Activated naive CD4-positive, alpha-beta T cell (primary cell): ENCODE measurements around the gene KAZN.

Experiments
- DNase-seq, 4 experiments: peaks; one replicate each; lab custom pipeline; 2025; lab: John Stamatoyannopoulos, UW

KAZN gene

GRCh38 chr1:14773396-14774025 is 175.0 kb downstream of the KAZN start:
- DNase-seq, result no peak

DNA sequence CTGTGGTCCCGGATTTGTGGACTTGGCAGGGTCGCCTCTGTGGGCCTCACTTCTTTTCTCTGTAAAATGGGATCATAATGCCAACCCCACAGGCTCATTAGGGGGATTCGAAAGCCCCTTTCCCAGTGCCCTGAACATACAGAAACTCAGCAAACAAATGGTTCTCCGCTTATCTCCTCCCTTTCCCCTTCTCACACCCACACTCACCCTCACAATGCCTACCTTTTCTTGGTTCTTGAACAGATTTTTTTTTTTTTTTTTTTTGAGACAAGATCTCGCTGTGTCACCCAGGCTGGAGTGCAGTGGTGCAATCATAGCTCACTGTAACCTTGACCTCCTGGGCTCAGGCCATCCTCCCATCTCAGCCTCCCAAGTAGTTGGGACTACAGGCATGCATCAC is 175.7 kb downstream of the KAZN start:
- DNase-seq, result no peak

DNA sequence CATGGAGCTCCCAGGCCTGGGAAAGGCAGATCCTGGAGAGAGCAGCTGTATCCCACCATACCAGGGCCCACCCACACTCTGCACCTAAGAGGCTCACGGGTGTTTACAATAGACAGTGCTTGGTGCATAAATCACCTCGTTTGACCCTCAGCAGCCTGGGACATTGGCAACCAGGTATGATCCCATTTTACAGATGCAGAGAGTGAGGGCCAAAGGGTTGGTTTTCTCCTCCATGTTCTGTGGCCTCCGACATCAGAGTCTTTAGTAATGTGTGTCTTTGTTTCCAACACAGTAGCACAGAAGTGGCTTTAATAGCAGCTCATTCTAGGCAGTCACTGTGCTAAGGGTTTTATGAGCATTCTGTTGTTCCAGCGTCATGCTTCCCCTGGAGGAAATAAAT is 176.5 kb downstream of the KAZN start:
- DNase-seq, result no peak

DNA sequence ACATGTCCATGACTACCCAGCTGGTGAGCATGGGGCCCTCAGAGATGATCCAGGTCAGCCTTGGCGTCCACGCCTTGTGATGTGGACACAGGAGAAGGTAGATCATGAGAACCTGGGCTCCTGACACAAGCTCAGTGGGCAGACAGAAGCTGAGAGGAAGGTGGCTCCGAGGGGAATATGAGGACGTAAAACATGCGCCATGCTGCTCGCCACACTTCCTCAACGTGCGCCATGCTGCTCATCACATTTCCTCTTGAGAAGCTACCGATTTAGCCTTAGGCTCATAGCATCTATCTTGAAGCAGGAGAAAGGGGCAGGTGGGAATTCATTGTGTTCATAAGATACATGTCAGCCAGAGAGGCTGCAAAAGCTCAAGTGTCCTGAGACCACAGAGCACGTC is 176.9 kb downstream of the KAZN start:
- no peak for DNase-seq

DNA sequence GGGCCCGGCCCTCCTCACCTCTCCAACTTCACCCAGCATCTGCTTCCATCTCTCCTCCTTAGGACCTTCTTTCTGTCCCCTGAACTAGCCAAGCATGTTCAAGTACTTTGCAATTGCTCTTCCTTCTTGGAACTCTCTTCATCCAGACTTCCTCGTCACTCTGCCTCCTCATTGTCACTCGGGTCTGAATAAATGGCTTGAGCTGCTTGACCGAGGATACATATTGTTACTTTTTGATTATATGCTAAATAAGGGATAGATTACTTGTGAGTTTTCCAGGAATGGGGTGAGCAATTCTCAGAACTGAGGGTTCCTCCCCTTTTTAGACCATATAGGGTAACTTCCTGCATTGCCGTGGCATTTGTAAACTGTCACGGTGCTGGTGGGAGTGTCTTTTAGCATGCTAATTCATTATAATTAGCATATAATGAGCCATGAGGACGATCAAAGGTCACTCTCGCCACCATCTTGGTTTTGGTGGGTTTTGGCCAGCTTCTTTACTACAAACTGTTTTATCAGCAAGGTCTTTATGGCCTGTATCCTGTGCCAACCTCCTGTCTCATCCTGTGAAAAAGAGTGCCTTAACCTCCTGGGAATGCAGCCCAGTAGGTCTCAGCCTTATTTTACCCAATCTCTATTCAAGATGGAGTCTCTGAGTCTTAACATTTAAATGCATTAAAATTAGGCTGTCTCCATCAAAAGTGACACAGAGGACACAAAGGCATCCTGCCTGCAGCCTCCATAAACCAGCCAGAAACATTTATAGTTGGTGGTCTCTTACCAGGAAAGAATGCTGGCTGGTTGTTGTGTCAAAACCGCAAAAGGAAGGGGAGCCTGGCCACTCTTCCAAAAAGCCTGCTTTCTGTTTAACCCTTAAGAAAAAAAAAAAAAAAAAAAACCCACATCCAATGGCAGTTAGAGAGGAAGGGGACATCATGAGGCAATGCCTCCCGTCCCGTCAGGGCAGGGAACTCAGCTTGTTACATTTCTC is 179.3 kb downstream of the KAZN start:
- DNase-seq, result no peak

DNA sequence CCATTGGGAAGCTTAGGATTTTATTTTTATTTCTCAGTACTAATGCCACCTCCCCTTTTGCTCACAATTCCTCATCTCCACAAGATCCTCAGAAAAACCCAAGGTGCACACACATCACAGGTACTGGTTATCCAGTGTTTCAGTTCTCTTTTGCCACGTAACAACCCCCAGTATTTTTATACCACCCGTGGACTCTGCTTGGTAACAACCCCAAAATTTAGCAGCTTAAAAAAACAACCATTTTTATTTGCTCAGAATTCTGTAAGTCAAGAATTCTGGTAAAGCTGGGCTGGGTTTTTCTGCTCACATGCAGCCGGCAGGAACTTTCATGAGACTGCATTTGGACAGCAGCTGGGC is 180.0 kb downstream of the KAZN start:
- DNase-seq, result no peak

DNA sequence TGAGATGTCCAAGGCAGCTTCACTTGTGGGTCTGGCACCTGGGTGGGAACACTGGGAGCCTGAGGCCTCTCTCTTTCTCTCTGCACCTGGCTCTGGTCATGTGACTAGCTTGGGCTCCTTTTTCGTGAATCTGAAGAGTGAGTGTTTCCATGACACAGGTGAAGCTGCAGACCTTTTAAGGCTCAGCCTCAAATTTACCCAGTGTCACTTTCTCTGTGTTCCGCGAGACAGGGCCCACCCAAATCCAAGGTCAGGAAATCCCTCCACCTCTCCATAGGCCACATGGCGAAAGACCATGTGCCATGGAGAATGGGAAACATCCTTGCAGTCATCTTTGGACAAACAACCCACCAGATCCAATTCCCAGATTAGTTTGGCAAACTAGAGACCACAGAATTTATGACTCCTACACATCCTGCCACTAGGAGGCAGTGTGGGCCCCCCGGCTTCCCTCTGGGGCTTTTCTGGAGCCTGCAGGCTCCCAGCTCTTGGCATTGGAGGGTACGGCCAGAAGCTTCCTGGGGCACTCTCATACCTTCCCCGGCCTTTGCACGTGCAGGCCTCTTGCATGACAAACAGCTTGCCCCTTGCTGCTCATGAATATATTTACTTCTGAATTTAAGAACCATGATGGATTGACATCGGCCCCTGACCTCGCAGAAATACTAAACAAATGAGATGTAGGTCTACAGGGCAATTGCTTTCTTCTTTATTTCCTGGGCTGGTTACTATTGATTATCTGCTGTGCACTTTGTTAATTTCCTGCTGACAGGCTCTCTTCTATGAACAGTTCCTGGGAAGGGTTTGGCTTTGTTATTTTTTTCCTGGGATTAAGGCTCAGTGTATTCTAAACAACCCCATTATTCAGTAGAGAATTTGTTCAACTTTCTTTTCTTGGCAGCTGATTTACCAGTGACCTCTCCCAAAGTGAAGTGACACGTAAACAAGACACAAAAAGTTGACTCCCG is 180.7 kb downstream of the KAZN start:
- no peak for DNase-seq

- no peak for DNase-seq
These were observed 181.8 kb downstream of the KAZN start for GRCh38 chr1:14780271-14780670.

GRCh38 chr1:14781811-14782210 is 183.3 kb downstream of the KAZN start:
- DNase-seq, result no peak

DNA sequence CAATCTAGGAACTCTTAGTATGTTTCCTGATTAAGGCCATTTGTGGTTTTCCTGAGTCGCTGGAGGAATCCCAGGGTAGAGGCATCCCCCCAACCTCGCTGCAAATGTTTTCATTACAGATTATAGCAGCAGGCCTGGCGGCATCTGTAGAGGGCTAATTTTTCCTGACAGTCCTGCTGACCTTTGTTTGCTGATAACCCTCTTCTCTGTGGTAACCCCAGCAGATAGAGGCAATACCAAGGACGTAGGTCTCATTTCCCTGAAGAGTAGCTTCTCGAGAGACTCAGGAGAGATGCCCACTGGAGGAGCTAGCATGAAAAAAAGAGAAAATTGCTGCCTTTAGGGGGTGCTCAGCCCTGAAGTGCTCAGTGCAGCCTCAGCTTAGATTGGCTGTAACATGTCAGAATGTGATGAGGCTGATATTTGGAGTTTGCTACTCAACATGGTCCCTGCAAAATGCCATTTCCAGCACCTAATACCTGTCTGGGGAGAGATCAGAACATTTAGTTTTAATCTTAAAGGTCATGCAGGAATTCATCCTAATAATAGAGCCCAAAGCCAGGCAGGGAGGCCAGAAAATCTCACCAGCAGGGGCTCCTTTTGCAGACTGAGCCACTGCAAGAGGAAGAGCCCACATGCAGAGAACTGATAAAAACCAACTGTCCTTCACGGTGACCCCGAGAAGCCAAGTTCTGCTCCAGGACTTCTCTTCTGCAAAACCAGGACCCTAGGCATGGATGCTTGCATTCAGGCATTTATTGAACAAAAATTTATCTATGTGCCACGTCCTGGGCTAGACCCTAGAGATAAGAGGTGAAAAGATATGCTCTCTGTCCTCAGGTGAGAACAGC is 184.5 kb downstream of the KAZN start:
- no peak for DNase-seq

DNA sequence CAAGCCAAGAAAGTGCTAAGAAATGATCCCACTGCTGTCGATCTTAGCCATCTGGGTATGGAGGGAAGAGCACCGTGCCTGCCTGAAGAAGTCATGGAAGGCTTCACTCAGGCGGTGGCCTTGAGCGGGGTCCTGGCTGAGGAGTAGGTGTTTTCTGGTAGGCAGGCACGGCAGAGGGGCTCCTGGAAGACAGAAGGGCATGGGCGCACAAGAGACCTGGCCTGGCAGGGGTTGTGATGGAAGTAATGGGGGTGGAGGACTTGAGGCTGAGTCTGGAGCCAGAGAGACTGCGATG is 185.1 kb downstream of the KAZN start:
- DNase-seq, result no peak

GRCh38 chr1:14784790-14785773 is 186.6 kb downstream of the KAZN start:
- no peak for DNase-seq

- DNase-seq, result no peak
These were observed 187.7 kb downstream of the KAZN start for GRCh38 chr1:14786109-14786675.

DNA sequence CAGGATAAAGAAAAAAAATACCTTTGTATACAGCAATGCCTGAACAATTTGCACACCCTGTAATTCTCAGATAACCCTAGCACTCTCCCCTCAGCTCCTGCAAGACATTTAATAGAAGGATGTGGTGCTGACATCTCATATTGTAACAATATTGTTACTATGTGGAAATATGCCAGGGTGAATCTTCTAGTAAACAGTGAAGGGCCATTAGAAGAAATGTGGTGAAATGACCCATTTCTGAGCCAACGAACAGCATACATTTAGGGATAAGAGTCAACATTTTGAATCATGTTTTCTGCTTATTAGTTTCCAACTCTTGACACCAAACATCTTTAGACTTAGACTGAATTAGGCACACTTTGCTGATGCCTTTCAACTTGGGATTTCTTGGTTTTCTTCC is 188.2 kb downstream of the KAZN start:
- DNase-seq, result no peak

GRCh38 chr1:14787604-14788003 is 189.1 kb downstream of the KAZN start:
- DNase-seq, result no peak

DNA sequence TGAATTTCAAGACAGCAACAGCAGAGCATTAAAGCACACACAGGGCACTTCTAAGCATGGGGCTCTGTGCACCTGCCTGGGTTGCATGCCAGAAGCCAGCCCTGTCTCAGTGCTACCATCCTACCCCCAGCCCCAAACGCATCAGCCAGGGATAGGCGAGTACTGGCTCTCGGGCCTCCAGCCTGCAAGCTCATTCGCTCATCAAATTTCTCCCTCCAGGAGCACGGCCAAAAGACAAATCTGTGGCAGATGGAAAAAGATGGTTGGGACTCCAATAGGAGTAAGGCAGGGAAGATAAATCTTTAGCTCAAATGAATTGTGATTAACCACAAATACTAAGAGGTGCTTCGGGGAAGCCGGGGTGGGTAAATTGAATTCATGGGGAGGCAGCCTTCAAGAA is 189.6 kb downstream of the KAZN start:
- DNase-seq, result no peak

GRCh38 chr1:14790982-14791381 is 192.5 kb downstream of the KAZN start:
- no peak for DNase-seq

DNA sequence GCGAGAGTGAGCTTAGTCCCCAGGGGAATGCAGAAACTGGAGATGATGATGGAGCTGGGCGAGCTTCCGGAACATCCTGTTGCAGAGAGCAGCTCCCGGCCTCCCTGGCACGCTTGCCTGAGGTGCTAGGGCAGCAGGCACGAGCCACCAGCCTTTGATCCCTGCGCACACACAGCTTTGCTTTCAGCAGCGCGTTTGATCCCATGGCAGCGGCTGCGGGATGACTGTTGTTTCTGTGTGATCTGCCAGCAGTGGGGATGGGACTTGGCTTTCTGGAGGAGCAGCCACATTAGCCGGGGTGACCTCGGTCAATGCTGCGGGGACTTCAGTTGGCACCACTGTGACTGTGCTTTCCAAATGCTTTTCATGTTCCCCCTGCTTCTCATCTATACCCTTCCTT is 193.2 kb downstream of the KAZN start:
- DNase-seq, result no peak

- no peak for DNase-seq
These were observed 195.8 kb downstream of the KAZN start for GRCh38 chr1:14794136-14794768.

DNA sequence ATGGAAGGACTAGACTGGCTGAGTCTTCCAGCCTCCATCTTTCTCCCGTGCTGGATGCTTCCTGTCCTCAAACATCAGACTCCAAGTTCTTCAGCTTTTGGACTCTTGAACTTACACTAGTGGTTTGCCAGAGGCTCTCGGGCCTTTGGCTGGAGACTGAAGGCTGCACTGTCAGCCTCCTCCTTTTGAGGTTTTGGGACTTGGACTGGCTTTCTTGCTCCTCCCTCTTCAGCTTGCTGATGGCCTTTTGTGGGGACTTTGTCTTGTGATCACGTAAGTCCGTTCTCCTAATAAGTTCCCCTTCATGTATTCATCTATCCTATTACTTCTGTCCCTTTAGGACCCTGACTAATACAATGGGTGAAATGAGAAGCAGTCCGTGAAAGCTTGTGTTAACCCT is 196.4 kb downstream of the KAZN start:
- no peak for DNase-seq
